Trophoblast cell (in vitro differentiated cells and primary cell): ENCODE results near the gene OLIG2.

ENCODE experiments used
- DNase-seq, 2 donors: peaks; one replicate each; pipeline ENCODE4 v3.0.0-alpha.2; 2016
- H2AFZ ChIP-seq: 2 replicates; pipeline ENCODE4 v1.6.1; 2013; ENCODE audit warnings: low read length, moderate library complexity, mild to moderate bottlenecking; ENCODE audit not compliant: insufficient read depth, poor library complexity
- H2AK5ac ChIP-seq: 2 replicates; pipeline ENCODE4 v1.6.1; 2013; ENCODE audit warnings: mild to moderate bottlenecking, low read length
- H2BK120ac ChIP-seq: 2 replicates; pipeline ENCODE4 v1.6.1; 2013; ENCODE audit warnings: low read length, mild to moderate bottlenecking, moderate library complexity; ENCODE audit not compliant: insufficient read depth, poor library complexity
- H2BK12ac ChIP-seq: 2 replicates; pipeline ENCODE4 v1.6.1; 2013; ENCODE audit warnings: mild to moderate bottlenecking, low read length, moderate library complexity
- H2BK5ac ChIP-seq: 2 replicates; pipeline ENCODE4 v1.6.1; 2013; ENCODE audit warnings: low read length, low read depth, moderate library complexity, mild to moderate bottlenecking; ENCODE audit not compliant: poor library complexity
- H3K14ac ChIP-seq: 2 replicates; pipeline ENCODE4 v1.6.1; 2013; ENCODE audit warnings: mild to moderate bottlenecking, low read length
- H3K18ac ChIP-seq: 2 replicates; pipeline ENCODE4 v1.6.1; 2013; ENCODE audit warnings: mild to moderate bottlenecking, low read length
- H3K23ac ChIP-seq: 2 replicates; pipeline ENCODE4 v1.6.1; 2013; ENCODE audit warnings: low read length
- H3K27ac ChIP-seq: 2 replicates; pipeline ENCODE4 v1.5.1; 2013; ENCODE audit warnings: low read depth, mild to moderate bottlenecking, inconsistent platforms, low read length, moderate library complexity
- H3K27me3 ChIP-seq: 2 replicates; pipeline ENCODE4 v1.6.1; 2013; ENCODE audit warnings: inconsistent platforms, mild to moderate bottlenecking, low read length, moderate library complexity; ENCODE audit not compliant: insufficient read depth
- H3K36me3 ChIP-seq, 2 experiments: 1 replicate in 1 of 2; 2 replicates in 1 of 2; pipeline ENCODE4 v1.6.1; 2013; ENCODE audit warnings: low read length in 2 of 2, mild to moderate bottlenecking in 2 of 2, moderate library complexity in 1 of 2; ENCODE audit not compliant: insufficient read depth in 2 of 2, control insufficient read depth in 1 of 2
- H3K4ac ChIP-seq: 2 replicates; pipeline ENCODE4 v1.6.1; 2013; ENCODE audit warnings: low read depth, mild to moderate bottlenecking, low read length, moderate library complexity
- H3K4me1 ChIP-seq, 2 experiments: 1 replicate in 1 of 2; 2 replicates in 1 of 2; pipeline ENCODE4 v1.6.1; 2013; ENCODE audit warnings: low read length in 2 of 2, mild to moderate bottlenecking in 2 of 2, moderate library complexity in 1 of 2; ENCODE audit not compliant: insufficient read depth in 2 of 2, control insufficient read depth in 1 of 2
- H3K4me2 ChIP-seq: 2 replicates; pipeline ENCODE4 v1.6.1; 2013; ENCODE audit warnings: inconsistent platforms, mild to moderate bottlenecking, low read length, moderate library complexity
- H3K4me3 ChIP-seq: 2 replicates; pipeline ENCODE4 v1.5.1; 2013; ENCODE audit warnings: mild to moderate bottlenecking, low read depth, low read length, inconsistent platforms
- H3K79me1 ChIP-seq: one replicate; pipeline ENCODE4 v1.6.1; 2013; ENCODE audit warnings: low read length
- H3K79me2 ChIP-seq: 2 replicates; pipeline ENCODE4 v1.6.1; 2013; ENCODE audit warnings: low read length, mild to moderate bottlenecking; ENCODE audit not compliant: control insufficient read depth, insufficient read depth, poor library complexity
- H3K9ac ChIP-seq: 2 replicates; pipeline ENCODE4 v1.6.1; 2013; ENCODE audit warnings: mild to moderate bottlenecking, low read length
- H3K9me3 ChIP-seq: 2 replicates; pipeline ENCODE4 v1.6.1; 2013; ENCODE audit warnings: low read depth, mild to moderate bottlenecking, control low read depth, inconsistent platforms, low read length; ENCODE audit not compliant: insufficient read depth
- H4K12ac ChIP-seq: 2 replicates; pipeline ENCODE4 v1.6.1; 2013; ENCODE audit warnings: low read depth, mild to moderate bottlenecking, low read length, moderate library complexity
- H4K8ac ChIP-seq: 2 replicates; pipeline ENCODE4 v1.6.1; 2013; ENCODE audit warnings: low read depth, mild to moderate bottlenecking, low read length, moderate library complexity
- H4K91ac ChIP-seq: one replicate; pipeline ENCODE4 v1.6.1; 2013; ENCODE audit warnings: low read depth, mild to moderate bottlenecking, low read length, moderate library complexity
- WGBS: extraction: QIAGEN DNeasy Blood & Tissue Kit; methylation state at CpG from one replicate; pipeline ENCODE4 v1.1.7; 2013; ENCODE audit warnings: missing lambda C conversion rate; ENCODE audit not compliant: insufficient read length, insufficient coverage; ENCODE audit errors: extremely low coverage; 5-methylcytosine and 5-hydroxymethylcytosine counted together

The OLIG2 gene

GRCh38 chr21:33076600-33077329 is 51.0 kb downstream of the OLIG2 start:
- DNase-seq: no peak
- Histone ChIP-seq H2BK120ac (no peak overlapping the region), H3K4ac (no peak overlapping the region), H2BK12ac (no peak overlapping the region), H3K14ac (no peak overlapping the region), H3K79me1 (no peaks in the 10 kb centered on the region), H3K23ac (no peak overlapping the region), H3K9me3 (no peaks in the 10 kb centered on the region), H3K27ac (no peak overlapping the region), H4K12ac (no peak overlapping the region), H2BK5ac (no peak overlapping the region), H3K18ac (no peak overlapping the region), H3K27me3 (peaks cover 21% of the 10 kb centered on the region), H3K9ac (no peak overlapping the region), H3K4me3 (no peak overlapping the region), H2AK5ac (no peak overlapping the region), H3K79me2 (no peaks in the 10 kb centered on the region), H4K8ac (no peak overlapping the region), H3K36me3 (no peaks in the 10 kb centered on the region), H2AFZ (no peak overlapping the region), H3K4me2 (no peak overlapping the region), H3K4me1 (peaks cover 12% of the 10 kb centered on the region in 2 experiments), H4K91ac (no peak overlapping the region)
- WGBS: no CpG with 5 or more reads among the region's 11 CpGs
